ENCODE data around the gene SH2D5.

Gene SH2D5

GRCh38 chr1:20697563-20697962 lies 34.9 kb downstream of the SH2D5 start:
- Histone ChIP-seq H2AFZ (ENCODE audit: low read depth, low read length) (no peak overlapping the region), H3K4me3 (ENCODE audit: low read depth in 1 of 2, low read length in 2 of 2) (no peak overlapping the region), H3K79me2 (ENCODE audit: insufficient read depth, low read length) (no peaks in the 10 kb centered on the region), H3K36me3 (ENCODE audit: insufficient read depth, low read length) (no peaks in the 10 kb centered on the region), H4K20me1 (ENCODE audit: insufficient read depth, low read length) (no peaks in the 10 kb centered on the region), H3K4me1 (ENCODE audit: insufficient read depth, low read length) (peaks cover 16% of the 10 kb centered on the region), H3K4me2 (ENCODE audit: insufficient read depth, low read length) (no peak overlapping the region), H3K27me3 (ENCODE audit: insufficient read depth, low read length, poor library complexity) (no peaks in the 10 kb centered on the region), H3K27ac (ENCODE audit: low read length) (no peak overlapping the region), H3K9me3 (ENCODE audit: insufficient read depth, low read length, severe bottlenecking) (no peaks in the 10 kb centered on the region), H3K9ac (ENCODE audit: low read depth, low read length) (no peak overlapping the region)
- no peak for ATAC-seq (ENCODE audit: insufficient read depth, low read depth)
- TF ChIP-seq EZH2 (IDR thresholded peaks at IDR 0.05; ENCODE audit: borderline replicate concordance, low read depth, low read length, severe bottlenecking) (no peak), CTCF (IDR thresholded peaks at IDR 0.05; ENCODE audit: borderline replicate concordance, extremely low read depth, low read length, poor library complexity, severe bottlenecking) (no peak)
- no peak for DNase-seq

- Histone ChIP-seq H3K79me2 (ENCODE audit: insufficient read depth, low read length) (no peaks in the 10 kb centered on the region), H3K4me3 (ENCODE audit: low read depth in 1 of 2, low read length in 2 of 2) (peak overlapping the region in 1 of 2 experiments; percentile 56; a peak in 3 of 4 replicates), H3K4me1 (ENCODE audit: insufficient read depth, low read length) (peaks cover 16% of the 10 kb centered on the region), H3K9ac (ENCODE audit: low read depth, low read length) (peak overlapping the region; percentile 55), H2AFZ (ENCODE audit: low read depth, low read length) (peak overlapping the region; percentile 73), H3K4me2 (ENCODE audit: insufficient read depth, low read length) (peak overlapping the region; percentile 75), H4K20me1 (ENCODE audit: insufficient read depth, low read length) (no peaks in the 10 kb centered on the region), H3K36me3 (ENCODE audit: insufficient read depth, low read length) (no peaks in the 10 kb centered on the region), H3K9me3 (ENCODE audit: insufficient read depth, low read length, severe bottlenecking) (no peaks in the 10 kb centered on the region), H3K27me3 (ENCODE audit: insufficient read depth, low read length, poor library complexity) (no peaks in the 10 kb centered on the region), H3K27ac (ENCODE audit: low read length) (peak overlapping the region; percentile 28)
- DNase-seq (peak; percentile 82), ATAC-seq (ENCODE audit: insufficient read depth, low read depth) (peak; percentile 94)
- peak; percentile 90 for TF ChIP-seq CTCF (IDR thresholded peaks at IDR 0.05; ENCODE audit: borderline replicate concordance, extremely low read depth, low read length, poor library complexity, severe bottlenecking)
- no peak for TF ChIP-seq EZH2 (IDR thresholded peaks at IDR 0.05; ENCODE audit: borderline replicate concordance, low read depth, low read length, severe bottlenecking)
Measured at GRCh38 chr1:20696397-20697333, 35.8 kb downstream of the SH2D5 start.

- no peak for ATAC-seq (ENCODE audit: insufficient read depth, low read depth)
- Histone ChIP-seq H3K79me2 (ENCODE audit: insufficient read depth, low read length) (no peaks in the 10 kb centered on the region), H3K9me3 (ENCODE audit: insufficient read depth, low read length, severe bottlenecking) (no peaks in the 10 kb centered on the region), H2AFZ (ENCODE audit: low read depth, low read length) (no peak overlapping the region), H4K20me1 (ENCODE audit: insufficient read depth, low read length) (no peaks in the 10 kb centered on the region), H3K27ac (ENCODE audit: low read length) (no peak overlapping the region), H3K4me3 (ENCODE audit: low read depth in 1 of 2, low read length in 2 of 2) (no peak overlapping the region), H3K9ac (ENCODE audit: low read depth, low read length) (no peak overlapping the region), H3K4me2 (ENCODE audit: insufficient read depth, low read length) (no peak overlapping the region), H3K4me1 (ENCODE audit: insufficient read depth, low read length) (peaks cover 16% of the 10 kb centered on the region), H3K27me3 (ENCODE audit: insufficient read depth, low read length, poor library complexity) (no peaks in the 10 kb centered on the region), H3K36me3 (ENCODE audit: insufficient read depth, low read length) (no peaks in the 10 kb centered on the region)
- no peak for TF ChIP-seq EZH2 (IDR thresholded peaks at IDR 0.05; ENCODE audit: borderline replicate concordance, low read depth, low read length, severe bottlenecking)
- DNase-seq, result no peak
Measured at GRCh38 chr1:20695515-20695914, 37.0 kb downstream of the SH2D5 start.

GRCh38 chr1:20693623-20694022 lies 38.9 kb downstream of the SH2D5 start:
- no peaks in the 10 kb centered on the region for H3K9me3 ChIP-seq (ENCODE audit: insufficient read depth, low read length, severe bottlenecking)
- H3K4me3 ChIP-seq (ENCODE audit: low read depth in 1 of 2, low read length in 2 of 2), result no peak overlapping the region
- H3K36me3 ChIP-seq (ENCODE audit: insufficient read depth, low read length), result no peaks in the 10 kb centered on the region
- TF ChIP-seq CTCF (IDR thresholded peaks at IDR 0.05; ENCODE audit: borderline replicate concordance, extremely low read depth, low read length, poor library complexity, severe bottlenecking) (no peak), EZH2 (IDR thresholded peaks at IDR 0.05; ENCODE audit: borderline replicate concordance, low read depth, low read length, severe bottlenecking) (no peak)
- no peak overlapping the region for H2AFZ ChIP-seq (ENCODE audit: low read depth, low read length)
- no peak for DNase-seq
- H3K27ac ChIP-seq (ENCODE audit: low read length), result no peak overlapping the region
- H3K4me2 ChIP-seq (ENCODE audit: insufficient read depth, low read length), result no peak overlapping the region
- peaks cover 16% of the 10 kb centered on the region for H3K4me1 ChIP-seq (ENCODE audit: insufficient read depth, low read length)
- H3K79me2 ChIP-seq (ENCODE audit: insufficient read depth, low read length), result no peaks in the 10 kb centered on the region
- no peak overlapping the region for H3K9ac ChIP-seq (ENCODE audit: low read depth, low read length)
- ATAC-seq (ENCODE audit: insufficient read depth, low read depth), result no peak
- no peaks in the 10 kb centered on the region for H4K20me1 ChIP-seq (ENCODE audit: insufficient read depth, low read length)
- H3K27me3 ChIP-seq (ENCODE audit: insufficient read depth, low read length, poor library complexity), result no peaks in the 10 kb centered on the region
